Esophagus (tissue), 2 donors: ENCODE results near the gene C5AR2. TPM values are rescaled to one million over a fixed set of nuclear protein-coding genes. Genes with fewer than 3 reads are reported as not detected.
"Not testable (repeated sequence)": the region's sequence is repeated elsewhere in the genome, so short reads cannot be mapped to it uniquely, and the experiment has no call there.

Experiments used
- H3K27ac ChIP-seq, 2 donors: one replicate each; pipeline ENCODE4 v1.5.1; 2013; ENCODE audit warnings: low read depth in 2 of 2, mild to moderate bottlenecking in 2 of 2, inconsistent platforms in 1 of 2, low read length in 1 of 2, moderate library complexity in 1 of 2
- H3K27me3 ChIP-seq, 2 donors: one replicate each; pipeline ENCODE4 v1.6.1; 2013; ENCODE audit warnings: low read length in 2 of 2, control low read depth in 1 of 2, mild to moderate bottlenecking in 1 of 2; ENCODE audit not compliant: insufficient read depth in 2 of 2, control insufficient read depth in 1 of 2
- H3K36me3 ChIP-seq, 2 donors: one replicate each; pipeline ENCODE4 v1.6.1; 2013; ENCODE audit warnings: low read length in 1 of 2; ENCODE audit not compliant: control insufficient read depth in 2 of 2, insufficient read depth in 2 of 2
- H3K4me1 ChIP-seq, 2 donors: one replicate each; pipeline ENCODE4 v1.6.1; 2013; ENCODE audit warnings: low read length in 1 of 2; ENCODE audit not compliant: control insufficient read depth in 2 of 2, insufficient read depth in 2 of 2
- H3K4me3 ChIP-seq, 2 donors: one replicate each; pipeline ENCODE4 v1.5.1; 2013; ENCODE audit warnings: low read length in 2 of 2, mild to moderate bottlenecking in 2 of 2, low read depth in 1 of 2, moderate library complexity in 1 of 2
- H3K9me3 ChIP-seq, 2 donors: one replicate each; pipeline ENCODE4 v1.6.1; 2013; ENCODE audit warnings: mild to moderate bottlenecking in 2 of 2, low read depth in 1 of 2, low read length in 1 of 2, moderate library complexity in 1 of 2; ENCODE audit not compliant: control insufficient read depth in 2 of 2, insufficient read depth in 1 of 2
- WGBS, 2 donors: extraction: QIAGEN DNeasy Blood & Tissue Kit; methylation state at CpG; one replicate each; pipeline ENCODE4 v1.1.7; 2013; 5-methylcytosine and 5-hydroxymethylcytosine counted together
- polyA plus RNA-seq, 2 donors: library from polyadenylated mRNA; stranded (reverse); fragments of 200-250 nt; gene quantifications; one replicate each; pipeline ENCODE4 v1.2.3, GENCODE V29; 2013
- donor health status: healthy with polysubstance abuse.
- donor health status: Bipolar disorder and iron deficiency.

Gene C5AR2
- polyA plus RNA-seq = under 1 TPM; 0.12 to 0.29 TPM

GRCh38 chr19:47331931-47332547 lies at the start of gene C5AR2:
Gene C5AR2, plus strand, starts transcription at chr19:47332175. Its CDS starts 8,625 bp downstream, at chr19:47340800.
- WGBS, 2 donors = 49 to 50% methylated on average over 18 of the region's 18 CpGs
- no peaks in the 10 kb centered on the region for H3K36me3 ChIP-seq
- H3K27ac ChIP-seq = no peak within 1 kb of the TSS
- H3K4me1 ChIP-seq = peaks cover 0 to 4% of the 10 kb centered on the region in 2 donors
- no peak within 1 kb of the TSS for H3K4me3 ChIP-seq
- H3K9me3 ChIP-seq = no peaks in the 10 kb centered on the region
- no peaks in the 10 kb centered on the region for H3K27me3 ChIP-seq

- Histone ChIP-seq H3K27me3 (no peaks in the 10 kb centered on the region), H3K36me3 (no peaks in the 10 kb centered on the region), H3K4me1 (no peaks in the 10 kb centered on the region), H3K27ac (no peak overlapping the region), H3K9me3 (no peaks in the 10 kb centered on the region), H3K4me3 (no peak overlapping the region)
- WGBS, 2 donors = 78% methylated on average over 10 of the region's 10 CpGs
Observed at GRCh38 chr19:47283405-47284059, 48.4 kb upstream of the C5AR2 start.

GRCh38 chr19:47284324-47284899 lies 47.6 kb upstream of the C5AR2 start:
- no peaks in the 10 kb centered on the region for H3K36me3 ChIP-seq
- H3K27ac ChIP-seq = no peak overlapping the region
- H3K4me3 ChIP-seq = no peak overlapping the region
- no peaks in the 10 kb centered on the region for H3K4me1 ChIP-seq
- H3K27me3 ChIP-seq = no peaks in the 10 kb centered on the region
- 31 to 34% methylated on average over 9 of the region's 9 CpGs for WGBS, 2 donors
- no peaks in the 10 kb centered on the region for H3K9me3 ChIP-seq

- Histone ChIP-seq H3K27ac (no peak overlapping the region), H3K4me3 (no peak overlapping the region), H3K4me1 (no peaks in the 10 kb centered on the region), H3K36me3 (no peaks in the 10 kb centered on the region), H3K9me3 (no peaks in the 10 kb centered on the region), H3K27me3 (no peaks in the 10 kb centered on the region)
- WGBS, 2 donors = 29 to 30% methylated on average over 12 of the region's 12 CpGs
Observed at GRCh38 chr19:47296036-47296435, 35.9 kb upstream of the C5AR2 start.

- not testable (repeated sequence) for H3K27ac ChIP-seq, H3K4me1 ChIP-seq, H3K27me3 ChIP-seq, H3K36me3 ChIP-seq, H3K9me3 ChIP-seq, H3K4me3 ChIP-seq
- WGBS, 2 donors = 92 to 93% methylated on average over 13 to 14 of the region's 14 CpGs
Observed at GRCh38 chr19:47300867-47301266, 31.1 kb upstream of the C5AR2 start.

GRCh38 chr19:47302249-47302648 lies 29.7 kb upstream of the C5AR2 start:
- WGBS, 2 donors = 92% methylated on average over 10 of the region's 10 CpGs
- Histone ChIP-seq H3K27me3 (no peaks in the 10 kb centered on the region), H3K36me3 (no peaks in the 10 kb centered on the region), H3K4me3 (no peak overlapping the region), H3K4me1 (peaks cover 0 to 2% of the 10 kb centered on the region in 2 donors), H3K9me3 (no peaks in the 10 kb centered on the region), H3K27ac (no peak overlapping the region)

- Histone ChIP-seq H3K27ac (no peak overlapping the region), H3K27me3 (no peaks in the 10 kb centered on the region), H3K4me3 (no peak overlapping the region), H3K4me1 (peaks cover 0 to 2% of the 10 kb centered on the region in 2 donors), H3K36me3 (no peaks in the 10 kb centered on the region), H3K9me3 (no peaks in the 10 kb centered on the region)
- 73 to 82% methylated on average over 6 of the region's 6 CpGs for WGBS, 2 donors
Observed at GRCh38 chr19:47303966-47304365, 28.0 kb upstream of the C5AR2 start.

GRCh38 chr19:47305309-47305751 lies 26.6 kb upstream of the C5AR2 start:
- H3K9me3 ChIP-seq = no peaks in the 10 kb centered on the region
- no peak overlapping the region for H3K4me3 ChIP-seq
- no peaks in the 10 kb centered on the region for H3K36me3 ChIP-seq
- H3K27ac ChIP-seq = no peak overlapping the region
- peaks cover 0 to 2% of the 10 kb centered on the region in 2 donors for H3K4me1 ChIP-seq
- H3K27me3 ChIP-seq = no peaks in the 10 kb centered on the region
- 4 to 6% methylated on average over 14 of the region's 14 CpGs for WGBS, 2 donors

- H3K9me3 ChIP-seq = no peaks in the 10 kb centered on the region
- WGBS, 2 donors = 88 to 95% methylated on average over 3 of the region's 3 CpGs
- H3K4me1 ChIP-seq = peaks cover 0 to 2% of the 10 kb centered on the region in 2 donors
- no peaks in the 10 kb centered on the region for H3K36me3 ChIP-seq
- H3K27me3 ChIP-seq = no peaks in the 10 kb centered on the region
- H3K4me3 ChIP-seq = no peak overlapping the region
- H3K27ac ChIP-seq = no peak overlapping the region
Observed at GRCh38 chr19:47306303-47306702, 25.7 kb upstream of the C5AR2 start.
